K562 (cell line): ENCODE measurements around the gene PREX1. TPM values are rescaled to one million over a fixed set of nuclear protein-coding genes. Genes with fewer than 3 reads are reported as not detected.

Source experiments
- ARID1B ChIP-seq: fragments of 450-650 bp; IDR thresholded peaks from 2 replicates; pipeline ENCODE4 v1.6.1; 2016; ENCODE audit warnings: antibody characterized with exemption, mild to moderate bottlenecking, inconsistent platforms
- ATF6 ChIP-seq: sonication (generic); formaldehyde crosslinking; IDR thresholded peaks from 2 replicates; pipeline ENCODE4 v1.4.0; 2020; ENCODE audit warnings: mild to moderate bottlenecking, missing genetic modification reagents
- ELF1 ChIP-seq: fragments of 200-800 bp; sonication (Bioruptor generic); IDR thresholded peaks from 2 replicates; pipeline ENCODE4 v1.6.1; 2016; ENCODE audit warnings: missing genetic modification characterization, missing compliant biosample characterization
- ELF4 ChIP-seq: fragments of 450-650 bp; formaldehyde crosslinking; IDR thresholded peaks from 2 replicates; pipeline ENCODE4 v1.4.0; 2022; ENCODE audit warnings: missing genetic modification characterization
- FOXM1 ChIP-seq, 2 experiments: fragments of 450-650 bp in 1 of 2; sonication (generic) in 1 of 2; formaldehyde crosslinking in 1 of 2; IDR thresholded peaks; 2 replicates each; pipeline versions ENCODE4 v1.6.1 to v1.9.0; 2017 to 2022; ENCODE audit warnings: low read depth in 2 of 2, mild to moderate bottlenecking in 2 of 2, missing genetic modification reagents in 1 of 2, moderate library complexity in 1 of 2
- FOXP1 ChIP-seq: sonication (generic); formaldehyde crosslinking; IDR thresholded peaks from 2 replicates; pipeline ENCODE4 v1.8.0; 2022; ENCODE audit warnings: mild to moderate bottlenecking, missing genetic modification reagents
- GABPA ChIP-seq: fragments of 200-800 bp; sonication (Bioruptor generic); conservative IDR thresholded peaks from 2 replicates; pipeline ENCODE4 v1.6.1; 2016; ENCODE audit warnings: low read depth, missing genetic modification characterization, missing compliant biosample characterization
- NELFE ChIP-seq: IDR thresholded peaks from 2 replicates; pipeline ENCODE4 v1.6.1; 2011; ENCODE audit warnings: mild to moderate bottlenecking; ENCODE audit not compliant: insufficient read depth, insufficient read length
- NFIX ChIP-seq: fragments of 250-450 bp; sonication (Bioruptor Pico); IDR thresholded peaks from 2 replicates; pipeline ENCODE4 v1.4.0; 2020; ENCODE audit warnings: low read depth, mild to moderate bottlenecking, moderate library complexity
- TCF7L2 ChIP-seq: fragments of 150-350 bp; IDR thresholded peaks from 2 replicates; pipeline ENCODE4 v1.6.1; 2016; ENCODE audit warnings: low read depth, mild to moderate bottlenecking, low read length, moderate library complexity
- ZKSCAN8 ChIP-seq: fragments of 200-800 bp; sonication (Bioruptor generic); IDR thresholded peaks from 2 replicates; pipeline ENCODE4 v1.6.1; 2016; ENCODE audit warnings: missing genetic modification characterization, missing compliant biosample characterization
- ZNF121 ChIP-seq: sonication (generic); formaldehyde crosslinking; conservative IDR thresholded peaks from 2 replicates; pipeline ENCODE4 v1.8.0; 2022; ENCODE audit warnings: missing genetic modification reagents
- ZNF263 ChIP-seq: sonication (generic); formaldehyde crosslinking; IDR thresholded peaks from 2 replicates; pipeline ENCODE4 v1.8.0; 2022; ENCODE audit warnings: mild to moderate bottlenecking, missing genetic modification reagents, borderline replicate concordance
- ZNF561 ChIP-seq: fragments of 450-650 bp; formaldehyde crosslinking; conservative IDR thresholded peaks from 2 replicates; pipeline ENCODE4 v1.4.0; 2020; ENCODE audit warnings: mild to moderate bottlenecking, moderate library complexity
- ZNF592 ChIP-seq: fragments of 450-650 bp; IDR thresholded peaks from 2 replicates; pipeline ENCODE4 v1.6.1; 2017; ENCODE audit warnings: antibody characterized with exemption, mild to moderate bottlenecking
- polyA plus RNA-seq, 8 experiments: library from polyadenylated mRNA; depleted of rRNA in 4 of 8; stranded (reverse) in 5 of 8; unstranded in 3 of 8; fragments of >200 nt; fragmentation: Nextera tagmentation in 2 of 8; fragmentation: Illumina TruSeq in 1 of 8; extraction: Ambion mirVana in 2 of 8; extraction: Trizol in 1 of 8; gene quantifications; 2 replicates each; pipeline versions ENCODE4 v1.2.1 to v1.2.3, GENCODE V29; 2011 to 2014; ENCODE audit warnings: inconsistent platforms in 1 of 8, missing spikeins in 1 of 8
- total RNA-seq, 7 experiments: library from RNA; depleted of rRNA in 6 of 7; stranded (reverse); fragments of >200 nt in 6 of 7; fragmentation: Illumina TruSeq in 2 of 7; extraction: Trizol in 2 of 7; gene quantifications; 2 replicates each; pipeline versions ENCODE4 v1.2.1 to v1.2.3, GENCODE V29; 2011 to 2021; ENCODE audit warnings: low replicate concordance in 1 of 7
- TF ChIP-seq, protein P1 (sequence below): fragments of 200-800 bp; sonication (Bioruptor generic); IDR thresholded peaks from 2 replicates; pipeline ENCODE4 v1.6.1; 2017; ENCODE audit warnings: missing genetic modification characterization, missing compliant biosample characterization
- TF ChIP-seq, protein P2 (sequence below): sonication (generic); formaldehyde crosslinking; IDR thresholded peaks from 2 replicates; pipeline ENCODE4 v1.8.1; 2023; ENCODE audit warnings: mild to moderate bottlenecking, missing genetic modification reagents

Gene PREX1
- total and polyA plus RNA-seq, 9 of the 15 experiments (the other 6 are each of a cell fraction or from before 2014, with no cell fraction given) = 0.37 to 10.4 (median 4.8) TPM

DNA sequence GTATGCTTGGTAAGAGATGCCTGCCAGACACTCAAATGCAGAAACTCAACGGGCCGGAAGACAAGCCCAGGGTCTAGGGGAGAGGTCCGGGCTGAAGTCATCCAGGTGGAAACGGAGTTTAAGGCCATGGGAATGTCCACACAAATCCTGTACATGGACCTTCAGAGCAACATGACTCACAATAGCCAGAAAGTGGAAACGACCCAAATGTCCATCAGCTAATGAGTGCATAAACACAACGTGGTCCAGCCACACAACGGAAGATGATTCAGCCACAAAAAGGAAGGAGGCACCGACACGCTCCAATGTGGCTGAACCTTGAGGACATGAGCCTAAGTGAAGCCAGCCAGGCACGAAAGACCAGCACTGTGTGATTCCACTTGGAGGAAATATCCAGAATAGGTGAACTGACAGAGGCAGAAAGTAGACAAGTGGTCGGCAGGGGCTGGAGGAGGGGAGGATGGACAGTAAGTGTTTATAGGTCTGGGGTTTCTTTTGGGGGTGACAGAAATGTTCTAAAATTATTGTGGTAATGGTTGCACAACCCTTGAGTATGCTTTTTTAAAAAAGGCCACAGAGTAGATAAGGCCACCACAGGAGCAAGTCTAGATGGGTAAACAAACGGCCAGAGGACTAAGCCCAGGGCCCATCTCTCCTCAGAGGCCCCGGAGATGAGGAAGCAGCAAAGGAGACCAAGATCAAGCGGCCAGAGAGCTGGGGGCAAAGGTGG, 105.6 kb downstream of the PREX1 start (continued):
- TF ChIP-seq ELF1 (tag) (no peak), ATF6 (CRISPR knock-in tag) (no peak), GABPA (tag) (peak; percentile 47; the same call in 1 of the 2 replicates), NELFE (no peak), ARID1B (peak; percentile 18; the same call in 1 of the 2 replicates), ZNF263 (CRISPR knock-in tag) (no peak), ZKSCAN8 (CRISPR knock-in tag) (no peak), FOXM1 (IDR thresholded peaks at IDR 0.05; ENCODE audit: low read depth) (peak; percentile 57; the same call in 1 of the 2 replicates), FOXM1 (CRISPR knock-in tag; IDR thresholded peaks at IDR 0.05; ENCODE audit: low read depth) (no peak), ZNF561 (CRISPR knock-in tag) (no peak), ELF4 (no peak), FOXP1 (no peak), ZNF121 (CRISPR knock-in tag) (no peak), NFIX (CRISPR knock-in tag) (no peak), TCF7L2 (no peak), ZNF592 (no peak)
- TF ChIP-seq, protein P1, sequence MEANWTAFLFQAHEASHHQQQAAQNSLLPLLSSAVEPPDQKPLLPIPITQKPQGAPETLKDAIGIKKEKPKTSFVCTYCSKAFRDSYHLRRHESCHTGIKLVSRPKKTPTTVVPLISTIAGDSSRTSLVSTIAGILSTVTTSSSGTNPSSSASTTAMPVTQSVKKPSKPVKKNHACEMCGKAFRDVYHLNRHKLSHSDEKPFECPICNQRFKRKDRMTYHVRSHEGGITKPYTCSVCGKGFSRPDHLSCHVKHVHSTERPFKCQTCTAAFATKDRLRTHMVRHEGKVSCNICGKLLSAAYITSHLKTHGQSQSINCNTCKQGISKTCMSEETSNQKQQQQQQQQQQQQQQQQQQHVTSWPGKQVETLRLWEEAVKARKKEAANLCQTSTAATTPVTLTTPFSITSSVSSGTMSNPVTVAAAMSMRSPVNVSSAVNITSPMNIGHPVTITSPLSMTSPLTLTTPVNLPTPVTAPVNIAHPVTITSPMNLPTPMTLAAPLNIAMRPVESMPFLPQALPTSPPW (CRISPR knock-in tag) = 0 out of 2 replicates have a peak, but pooled peaks have one; percentile 17
- TF ChIP-seq, protein P2, sequence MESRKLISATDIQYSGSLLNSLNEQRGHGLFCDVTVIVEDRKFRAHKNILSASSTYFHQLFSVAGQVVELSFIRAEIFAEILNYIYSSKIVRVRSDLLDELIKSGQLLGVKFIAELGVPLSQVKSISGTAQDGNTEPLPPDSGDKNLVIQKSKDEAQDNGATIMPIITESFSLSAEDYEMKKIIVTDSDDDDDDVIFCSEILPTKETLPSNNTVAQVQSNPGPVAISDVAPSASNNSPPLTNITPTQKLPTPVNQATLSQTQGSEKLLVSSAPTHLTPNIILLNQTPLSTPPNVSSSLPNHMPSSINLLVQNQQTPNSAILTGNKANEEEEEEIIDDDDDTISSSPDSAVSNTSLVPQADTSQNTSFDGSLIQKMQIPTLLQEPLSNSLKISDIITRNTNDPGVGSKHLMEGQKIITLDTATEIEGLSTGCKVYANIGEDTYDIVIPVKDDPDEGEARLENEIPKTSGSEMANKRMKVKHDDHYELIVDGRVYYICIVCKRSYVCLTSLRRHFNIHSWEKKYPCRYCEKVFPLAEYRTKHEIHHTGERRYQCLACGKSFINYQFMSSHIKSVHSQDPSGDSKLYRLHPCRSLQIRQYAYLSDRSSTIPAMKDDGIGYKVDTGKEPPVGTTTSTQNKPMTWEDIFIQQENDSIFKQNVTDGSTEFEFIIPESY (CRISPR knock-in tag) = no peak
